ENCODE data around the gene CHST3. TPM values are rescaled to one million over a fixed set of nuclear protein-coding genes. Genes with fewer than 3 reads are reported as not detected.

Gene CHST3
- total and polyA plus RNA-seq, 10 of the 15 experiments (the other 5 are each of a cell fraction or from before 2014, with no cell fraction given), result 0.03 to 0.50 (median 0.05) TPM; not detected in 2

GRCh38 chr10:72062382-72062781 lies 98.2 kb downstream of the CHST3 start:
- H3K27me3 ChIP-seq (replicated peaks in 1 of 2; ENCODE audit: control insufficient read depth in 2 of 2, insufficient read depth in 2 of 2, low read length in 1 of 2), result no peaks in the 10 kb centered on the region
- ChIA-PET SMC1A (ENCODE audit: uncharacterized antibody, unreplicated experiment) (interaction anchor here (1.2 to 7.2 kb wide), 2 partner anchors 13 to 159 kb away, joined by 4 to 72 read pairs; no protein-coding TSS in a partner anchor), RAD21 (ENCODE audit: unreplicated experiment) (interaction anchor here (0.8 to 6.1 kb wide), 4 partner anchors 9 to 274 kb away, joined by 3 to 64 read pairs (median 3); no protein-coding TSS in a partner anchor), POLR2A (interaction anchor here (0.5 to 0.7 kb wide), 2 partner anchors 15 to 219 kb away, joined by 3 to 6 read pairs; no protein-coding TSS in a partner anchor), CTCF (interaction anchor here (0.7 to 5.0 kb wide), 8 partner anchors 8 to 278 kb away, joined by 3 to 58 read pairs (median 4); no protein-coding TSS in a partner anchor)
- H3K36me3 ChIP-seq (ENCODE audit: control insufficient read depth in 2 of 2, insufficient read depth in 2 of 2, low read length in 1 of 2), result no peaks in the 10 kb centered on the region
- H3K79me2 ChIP-seq (ENCODE audit: control insufficient read depth, insufficient read depth, low read length), result no peaks in the 10 kb centered on the region
- TF ChIP-seq ASH2L (IDR thresholded peaks at IDR 0.05; ENCODE audit: borderline replicate concordance, low read depth), result no peak
- TF ChIP-seq ESRRA (IDR thresholded peaks at IDR 0.05; ENCODE audit: low read length), result no peak
- no peak for TF ChIP-seq MEF2B (IDR thresholded peaks at IDR 0.05; ENCODE audit: partially characterized antibody, poor library complexity, severe bottlenecking)
- TF ChIP-seq EED (IDR thresholded peaks at IDR 0.05; ENCODE audit: low read depth), result no peak
- TF ChIP-seq SMC3 (IDR thresholded peaks at IDR 0.05; ENCODE audit: borderline replicate concordance, low read length), result no peak
- no peak for TF ChIP-seq RAD51 (IDR thresholded peaks at IDR 0.05)
- no peak for TF ChIP-seq RELA (IDR thresholded peaks at IDR 0.05; ENCODE audit: borderline replicate concordance, partially characterized antibody)
- TF ChIP-seq NFYA (IDR thresholded peaks at IDR 0.05; ENCODE audit: borderline replicate concordance, low read depth, low read length), result no peak
- TF ChIP-seq HDAC6 (IDR thresholded peaks at IDR 0.05; ENCODE audit: unreplicated experiment), result no peak
- TF ChIP-seq CEBPB (IDR thresholded peaks at IDR 0.05; ENCODE audit: borderline replicate concordance in 1 of 2, low read depth in 2 of 2, low read length in 2 of 2), result no peak
- TF ChIP-seq ZNF217 (IDR thresholded peaks at IDR 0.05), result no peak
- no peak for TF ChIP-seq SRF (IDR thresholded peaks at IDR 0.05; ENCODE audit: low read depth in 2 of 2, low read length in 2 of 2)
- H3K9ac ChIP-seq (ENCODE audit: control insufficient read depth, insufficient read depth, low read length), result no peak overlapping the region
- in situ Hi-C loops (cut with MboI) (no loop called here), intact Hi-C loops (cut with micrococcal nuclease; ENCODE audit: unreplicated experiment) (no loop called here)
- ATAC-seq, result no peak
- no peak for FAIRE-seq
- 31% methylated on average over 10 of the region's 10 CpGs for WGBS (ENCODE audit: insufficient coverage, insufficient replicate concordance, low lambda C conversion rate, missing lambda C conversion rate)
- no peak for DNase-seq (ENCODE audit: low read depth, low spot score)
- no peak overlapping the region for H3K27ac ChIP-seq (ENCODE audit: control insufficient read depth, insufficient read depth)
- no peak overlapping the region for H3K4me3 ChIP-seq
- no peak overlapping the region for H3K4me2 ChIP-seq (ENCODE audit: control insufficient read depth, insufficient read depth)
- no peaks in the 10 kb centered on the region for H4K20me1 ChIP-seq (ENCODE audit: control insufficient read depth, insufficient read depth)
- no peak overlapping the region for H2AFZ ChIP-seq (ENCODE audit: control insufficient read depth, low read depth, low read length)
- H3K9me3 ChIP-seq (replicated peaks; ENCODE audit: control insufficient read depth, insufficient read depth, low read length), result no peaks in the 10 kb centered on the region
- no TSS peak for BruUV-seq (replicated peaks)
- peaks cover 9% of the 10 kb centered on the region for H3K4me1 ChIP-seq (ENCODE audit: control insufficient read depth, insufficient read depth, low read length)

Other genes starting within 250 kb of the CHST3 start
- gene C10orf105, start 244.6 kb upstream of the CHST3 start, total RNA-seq (2014; rRNA removed), result 0.11 TPM in 1 of 2 replicates, not detected in the other
- gene C10orf105, start 244.6 kb upstream of the CHST3 start, total RNA-seq (2014; rRNA removed; fragmentation: Illumina TruSeq; extraction: Trizol), result not detected in 2 replicates
- gene C10orf105, start 244.6 kb upstream of the CHST3 start, total RNA-seq (2021), result 0.03 and 0.05 TPM in 2 replicates
- gene C10orf105, start 244.6 kb upstream of the CHST3 start, polyA plus RNA-seq (2011; rRNA removed), result not detected in 2 replicates
- 0.04 and 0.06 TPM in 2 replicates for gene C10orf105, start 244.6 kb upstream of the CHST3 start, polyA plus RNA-seq (2014; fragmentation: Illumina TruSeq; extraction: Trizol)
- gene C10orf105, start 244.6 kb upstream of the CHST3 start, polyA plus RNA-seq (2014; fragmentation: Nextera tagmentation; extraction: Ambion mirVana), result not detected
- gene C10orf105, start 244.6 kb upstream of the CHST3 start, polyA plus RNA-seq (2014; rRNA removed), result 0.06 and 0.18 TPM in 2 replicates
- gene C10orf105, start 244.6 kb upstream of the CHST3 start, polyA plus RNA-seq (2016; fragmentation: Nextera tagmentation; extraction: Ambion mirVana), result not detected
- gene VSIR, start 190.9 kb upstream of the CHST3 start, total RNA-seq (2014; rRNA removed), result 8.6 and 14.7 TPM in 2 replicates
- 5.1 and 5.9 TPM in 2 replicates for gene VSIR, start 190.9 kb upstream of the CHST3 start, total RNA-seq (2014; rRNA removed; fragmentation: Illumina TruSeq; extraction: Trizol)
- gene VSIR, start 190.9 kb upstream of the CHST3 start, total RNA-seq (2021), result 12.1 and 12.5 TPM in 2 replicates
- gene VSIR, start 190.9 kb upstream of the CHST3 start, polyA plus RNA-seq (2011; rRNA removed), result 0.78 and 2.4 TPM in 2 replicates
- 0.76 and 6.3 TPM in 2 replicates for gene VSIR, start 190.9 kb upstream of the CHST3 start, polyA plus RNA-seq (2014; fragmentation: Illumina TruSeq; extraction: Trizol)
- under 1 TPM; 0.19 to 0.24 TPM for gene VSIR, start 190.9 kb upstream of the CHST3 start, polyA plus RNA-seq (2014; fragmentation: Nextera tagmentation; extraction: Ambion mirVana)
- 8.5 and 10.4 TPM in 2 replicates for gene VSIR, start 190.9 kb upstream of the CHST3 start, polyA plus RNA-seq (2014; rRNA removed)
- 1 to 10 TPM; 7.0 to 9.2 TPM for gene VSIR, start 190.9 kb upstream of the CHST3 start, polyA plus RNA-seq (2016; fragmentation: Nextera tagmentation; extraction: Ambion mirVana)
- 287 and 299 TPM in 2 replicates for gene PSAP, start 113.1 kb upstream of the CHST3 start, total RNA-seq (2014; rRNA removed)
- gene PSAP, start 113.1 kb upstream of the CHST3 start, total RNA-seq (2014; rRNA removed; fragmentation: Illumina TruSeq; extraction: Trizol), result 178 and 179 TPM in 2 replicates
- gene PSAP, start 113.1 kb upstream of the CHST3 start, total RNA-seq (2021), result 336 and 346 TPM in 2 replicates
- 190 and 232 TPM in 2 replicates for gene PSAP, start 113.1 kb upstream of the CHST3 start, polyA plus RNA-seq (2011; rRNA removed)
- gene PSAP, start 113.1 kb upstream of the CHST3 start, polyA plus RNA-seq (2014; fragmentation: Illumina TruSeq; extraction: Trizol), result 251 and 258 TPM in 2 replicates
- gene PSAP, start 113.1 kb upstream of the CHST3 start, polyA plus RNA-seq (2014; fragmentation: Nextera tagmentation; extraction: Ambion mirVana), result 100 to 1,000 TPM; 280 to 312 TPM
- 309 and 310 TPM in 2 replicates for gene PSAP, start 113.1 kb upstream of the CHST3 start, polyA plus RNA-seq (2014; rRNA removed)
- 100 to 1,000 TPM; 275 to 291 TPM for gene PSAP, start 113.1 kb upstream of the CHST3 start, polyA plus RNA-seq (2016; fragmentation: Nextera tagmentation; extraction: Ambion mirVana)
- 0.40 and 0.65 TPM in 2 replicates for gene SPOCK2, start 124.2 kb downstream of the CHST3 start, total RNA-seq (2014; rRNA removed)
- gene SPOCK2, start 124.2 kb downstream of the CHST3 start, total RNA-seq (2014; rRNA removed; fragmentation: Illumina TruSeq; extraction: Trizol), result 0.28 and 0.31 TPM in 2 replicates
- 1.3 and 1.5 TPM in 2 replicates for gene SPOCK2, start 124.2 kb downstream of the CHST3 start, total RNA-seq (2021)
- 0.53 and 0.83 TPM in 2 replicates for gene SPOCK2, start 124.2 kb downstream of the CHST3 start, polyA plus RNA-seq (2011; rRNA removed)
- 0.06 and 0.47 TPM in 2 replicates for gene SPOCK2, start 124.2 kb downstream of the CHST3 start, polyA plus RNA-seq (2014; fragmentation: Illumina TruSeq; extraction: Trizol)
- gene SPOCK2, start 124.2 kb downstream of the CHST3 start, polyA plus RNA-seq (2014; fragmentation: Nextera tagmentation; extraction: Ambion mirVana), result under 1 TPM; 0.02 TPM
- 0.76 and 0.96 TPM in 2 replicates for gene SPOCK2, start 124.2 kb downstream of the CHST3 start, polyA plus RNA-seq (2014; rRNA removed)
- under 1 TPM; 0.69 to 0.74 TPM for gene SPOCK2, start 124.2 kb downstream of the CHST3 start, polyA plus RNA-seq (2016; fragmentation: Nextera tagmentation; extraction: Ambion mirVana)

Measured in GM12878 (cell line).